ENCODE results near the gene GPR61. TPM values are rescaled to one million over a fixed set of nuclear protein-coding genes. Genes with fewer than 3 reads are reported as not detected.

Gene GPR61
- total and polyA plus RNA-seq, 9 of the 15 experiments (the other 6 are each of a cell fraction or from before 2014, with no cell fraction given) = 0.04 to 1.1 (median 0.25) TPM; not detected in 4

- Histone ChIP-seq H3K36me3 (ENCODE audit: control insufficient read depth, insufficient read depth, low read length) (no peaks in the 10 kb centered on the region), H2AFZ (ENCODE audit: low read depth, low read length) (no peak overlapping the region), H3K9ac (ENCODE audit: insufficient read depth in 1 of 2, low read depth in 2 of 2, low read length in 2 of 2) (no peak overlapping the region), H3K4me3 (no peak overlapping the region), H3K27ac (ENCODE audit: extremely low read depth, low read depth, low read length) (no peak overlapping the region), H3K4me2 (ENCODE audit: insufficient read depth, low read length) (no peak overlapping the region), H3K79me2 (ENCODE audit: control insufficient read depth, insufficient read depth, low read length) (no peaks in the 10 kb centered on the region), H3K9me1 (ENCODE audit: control insufficient read depth, insufficient read depth, low read length) (no peaks in the 10 kb centered on the region), H3K4me1 (replicated peaks in 1 of 2; ENCODE audit: control insufficient read depth in 2 of 2, insufficient read depth in 2 of 2, low read length in 2 of 2) (no peaks in the 10 kb centered on the region; a peak in 1 of 5 replicates), H3K9me3 (replicated peaks; ENCODE audit: control insufficient read depth, insufficient read depth, low read depth, low read length) (no peaks in the 10 kb centered on the region), H4K20me1 (replicated peaks; ENCODE audit: control insufficient read depth, insufficient read depth, low read length) (no peaks in the 10 kb centered on the region), H3K27me3 (ENCODE audit: control insufficient read depth in 2 of 2, insufficient read depth in 2 of 2, low read length in 2 of 2) (peaks cover 18 to 21% of the 10 kb centered on the region in 2 experiments)
- ChIA-PET CTCF (ENCODE audit: low intra/inter-chr PET ratio) (no interaction called here), POLR2A (interaction anchor here (1.2 to 1.6 kb wide), 2 partner anchors 12 to 20 kb away, joined by 4 to 5 read pairs; no protein-coding TSS in a partner anchor)
- FAIRE-seq (no peak), DNase-seq (ENCODE audit: extremely low read depth in 1 of 4, low spot score in 3 of 4) (no peak), ATAC-seq (no peak)
- in situ Hi-C loops (cut with MboI) = no loop called here
- intact Hi-C loops (cut with micrococcal nuclease) = no loop called here
- WGBS (ENCODE audit: insufficient coverage, low coverage, missing lambda C conversion rate) = 35% methylated on average over 5 of the region's 5 CpGs
- no TSS peak for BruUV-seq (replicated peaks)
- TF ChIP-seq NBN (IDR thresholded peaks at IDR 0.05; ENCODE audit: low read depth) (no peak), ZNF263 (CRISPR knock-in tag; IDR thresholded peaks at IDR 0.05; ENCODE audit: borderline replicate concordance) (no peak), ZNF146 (CRISPR knock-in tag; IDR thresholded peaks at IDR 0.05; ENCODE audit: unreplicated experiment) (no peak), KDM1A (IDR thresholded peaks at IDR 0.05) (no peak), PRDM10 (IDR thresholded peaks at IDR 0.05; ENCODE audit: partially characterized antibody) (no peak), CEBPB (tag; IDR thresholded peaks at IDR 0.05) (no peak), RREB1 (CRISPR knock-in tag; IDR thresholded peaks at IDR 0.05) (no peak), CUX1 (CRISPR knock-in tag; IDR thresholded peaks at IDR 0.05) (no peak)
Measured at GRCh38 chr1:109516872-109517271, 22.8 kb upstream of the GPR61 start.

Data from K562 (cell line).